HEK293 (cell line): Measurements from ENCODE around the gene PGPEP1.

Source experiments
- CTCF ChIA-PET: fragments of 350-600 bp; formaldehyde crosslinking; extraction: SDS; loops from one replicate; lab custom pipeline; 2021; ENCODE audit warnings: antibody characterized with exemption; lab: Yijun Ruan, JAX
- POLR2A ChIA-PET: fragments of 300-600 bp; formaldehyde crosslinking; extraction: SDS; loops from one replicate; lab custom pipeline; 2020; ENCODE audit warnings: antibody characterized with exemption, inconsistent platforms; lab: Yijun Ruan, JAX
- H3K27ac ChIP-seq: fragments of 200-500 bp; sonication (Bioruptor generic); 2 replicates; pipeline ENCODE4 v1.5.1; 2014; ENCODE audit warnings: low read depth, low read length, control low read depth, inconsistent platforms; ENCODE audit errors: extremely low read depth
- H3K36me3 ChIP-seq, 2 experiments: fragments of 200-500 bp in 1 of 2; sonication (Bioruptor generic) in 1 of 2; 1 replicate in 1 of 2; 2 replicates in 1 of 2; pipeline ENCODE4 v1.5.1; 2014 to 2017; ENCODE audit warnings: inconsistent platforms in 2 of 2, low read length in 2 of 2; ENCODE audit not compliant: control insufficient read depth in 2 of 2, insufficient read depth in 1 of 2
- H3K4me1 ChIP-seq: fragments of 200-500 bp; sonication (Bioruptor generic); 2 replicates; pipeline ENCODE4 v1.5.1; 2014; ENCODE audit warnings: mild to moderate bottlenecking, low read length, inconsistent platforms; ENCODE audit not compliant: control insufficient read depth, insufficient read depth
- H3K4me3 ChIP-seq: 2 replicates; pipeline ENCODE4 v1.5.1; 2011; ENCODE audit warnings: low read depth, mild to moderate bottlenecking, control low read depth, low read length, moderate library complexity
- H3K9me3 ChIP-seq: fragments of 200-500 bp; sonication (Bioruptor generic); 2 replicates; pipeline ENCODE4 v1.5.1; 2014; ENCODE audit warnings: low read depth, low read length, inconsistent platforms; ENCODE audit not compliant: control insufficient read depth, insufficient read depth
- BCL6B ChIP-seq: fragments of 450-650 bp; formaldehyde crosslinking; IDR thresholded peaks from 2 replicates; pipeline ENCODE4 v1.5.1; 2017; ENCODE audit warnings: missing biosample characterization, missing genetic modification characterization
- GLI4 ChIP-seq: fragments of 450-650 bp; formaldehyde crosslinking; IDR thresholded peaks from 2 replicates; pipeline ENCODE4 v1.5.1; 2016; ENCODE audit warnings: missing biosample characterization, missing genetic modification characterization
- GLIS1 ChIP-seq: fragments of 450-650 bp; formaldehyde crosslinking; IDR thresholded peaks from 2 replicates; pipeline ENCODE4 v1.5.1; 2016; ENCODE audit warnings: missing biosample characterization, missing genetic modification characterization
- GLIS2 ChIP-seq: fragments of 450-650 bp; formaldehyde crosslinking; IDR thresholded peaks from 2 replicates; pipeline ENCODE4 v1.5.1; 2016; ENCODE audit warnings: missing biosample characterization, missing genetic modification characterization
- IKZF3 ChIP-seq: fragments of 450-650 bp; IDR thresholded peaks from 2 replicates; pipeline ENCODE4 v1.5.0; 2018; ENCODE audit warnings: missing biosample characterization, mild to moderate bottlenecking, missing genetic modification characterization, moderate library complexity
- KLF16 ChIP-seq: fragments of 450-650 bp; formaldehyde crosslinking; IDR thresholded peaks from 2 replicates; pipeline ENCODE4 v1.5.1; 2017; ENCODE audit warnings: missing biosample characterization, missing genetic modification characterization
- KLF8 ChIP-seq: fragments of 450-650 bp; formaldehyde crosslinking; IDR thresholded peaks from 2 replicates; pipeline ENCODE4 v1.5.1; 2016; ENCODE audit warnings: missing biosample characterization, missing genetic modification characterization
- MEIS1 ChIP-seq: sonication (generic); formaldehyde crosslinking; IDR thresholded peaks from 2 replicates; pipeline ENCODE4 v1.8.1; 2022; ENCODE audit warnings: missing genetic modification reagents, mild to moderate bottlenecking, borderline replicate concordance
- OSR2 ChIP-seq: fragments of 450-650 bp; formaldehyde crosslinking; IDR thresholded peaks from 2 replicates; pipeline ENCODE4 v1.5.1; 2016; ENCODE audit warnings: missing biosample characterization, missing genetic modification characterization
- PRDM2 ChIP-seq: fragments of 450-650 bp; formaldehyde crosslinking; IDR thresholded peaks from 2 replicates; pipeline ENCODE4 v1.5.1; 2016; ENCODE audit warnings: missing biosample characterization, missing genetic modification characterization, borderline replicate concordance
- ZNF10 ChIP-seq: fragments of 450-650 bp; formaldehyde crosslinking; IDR thresholded peaks from 2 replicates; pipeline ENCODE4 v1.5.1; 2017; ENCODE audit warnings: missing biosample characterization, missing genetic modification characterization
- ZNF140 ChIP-seq: fragments of 450-650 bp; formaldehyde crosslinking; IDR thresholded peaks from 2 replicates; pipeline ENCODE4 v1.5.1; 2016; ENCODE audit warnings: missing biosample characterization, missing genetic modification characterization
- ZNF324 ChIP-seq: fragments of 450-650 bp; formaldehyde crosslinking; IDR thresholded peaks from 2 replicates; pipeline ENCODE4 v1.5.1; 2016; ENCODE audit warnings: missing biosample characterization, missing genetic modification characterization
- ZNF404 ChIP-seq: fragments of 450-650 bp; formaldehyde crosslinking; IDR thresholded peaks from 2 replicates; pipeline ENCODE4 v1.5.1; 2017; ENCODE audit warnings: missing biosample characterization, missing genetic modification characterization
- ZNF433 ChIP-seq: fragments of 450-650 bp; formaldehyde crosslinking; IDR thresholded peaks from 2 replicates; pipeline ENCODE4 v1.5.1; 2016; ENCODE audit warnings: missing biosample characterization, missing genetic modification characterization, low read depth
- ZNF521 ChIP-seq: fragments of 450-650 bp; formaldehyde crosslinking; IDR thresholded peaks from 2 replicates; pipeline ENCODE4 v1.5.1; 2017; ENCODE audit warnings: missing biosample characterization, mild to moderate bottlenecking, missing genetic modification characterization
- ZNF544 ChIP-seq: fragments of 450-650 bp; formaldehyde crosslinking; IDR thresholded peaks from 2 replicates; pipeline ENCODE4 v1.5.0; 2017; ENCODE audit warnings: missing biosample characterization, missing genetic modification characterization
- ZNF548 ChIP-seq: fragments of 450-650 bp; formaldehyde crosslinking; IDR thresholded peaks from 2 replicates; pipeline ENCODE4 v1.5.1; 2016; ENCODE audit warnings: missing biosample characterization, missing genetic modification characterization
- ZNF664 ChIP-seq: fragments of 450-650 bp; formaldehyde crosslinking; IDR thresholded peaks from 2 replicates; pipeline ENCODE4 v1.5.1; 2016; ENCODE audit warnings: missing biosample characterization, missing genetic modification characterization
- ZNF707 ChIP-seq: fragments of 450-650 bp; formaldehyde crosslinking; IDR thresholded peaks from 2 replicates; pipeline ENCODE4 v1.5.1; 2016; ENCODE audit warnings: missing biosample characterization, missing genetic modification characterization
- TF ChIP-seq, protein P1 (sequence below): fragments of 450-650 bp; formaldehyde crosslinking; IDR thresholded peaks from 2 replicates; pipeline ENCODE4 v1.5.1; 2016; ENCODE audit warnings: missing biosample characterization, missing genetic modification characterization
- TF ChIP-seq, protein P2 (sequence below): fragments of 450-650 bp; formaldehyde crosslinking; IDR thresholded peaks from 2 replicates; pipeline ENCODE4 v1.5.1; 2016; ENCODE audit warnings: missing biosample characterization, missing genetic modification characterization
- TF ChIP-seq, protein P3 (sequence below): fragments of 450-650 bp; formaldehyde crosslinking; IDR thresholded peaks from 2 replicates; pipeline ENCODE4 v1.5.1; 2016; ENCODE audit warnings: missing biosample characterization, missing genetic modification characterization

PGPEP1 gene

GRCh38 chr19:18406749-18407148 lies 66.4 kb downstream of the PGPEP1 start:
- Histone ChIP-seq H3K27ac (no peak overlapping the region), H3K4me1 (no peaks in the 10 kb centered on the region), H3K36me3 (no peaks in the 10 kb centered on the region), H3K4me3 (no peak overlapping the region), H3K9me3 (no peaks in the 10 kb centered on the region)
- no peak for TF ChIP-seq KLF8 (tag by site-specific recombination)
- CTCF ChIA-PET, result interaction anchor here (1.1 to 2.7 kb wide), 6 partner anchors 16 to 127 kb away, joined by 4 to 14 read pairs (median 6); no protein-coding TSS in a partner anchor
- POLR2A ChIA-PET, result no interaction called here

- H3K9me3 ChIP-seq, result no peaks in the 10 kb centered on the region
- ChIA-PET POLR2A (no interaction called here), CTCF (interaction anchor here (0.9 to 1.3 kb wide), 2 partner anchors 59 to 132 kb away, joined by 3 to 4 read pairs; no protein-coding TSS in a partner anchor)
- H3K4me1 ChIP-seq, result no peaks in the 10 kb centered on the region
- no peaks in the 10 kb centered on the region for H3K36me3 ChIP-seq
- no peak overlapping the region for H3K27ac ChIP-seq
- no peak overlapping the region for H3K4me3 ChIP-seq
- no peak for TF ChIP-seq BCL6B (tag by site-specific recombination)
- no peak for TF ChIP-seq ZNF433 (tag by site-specific recombination)
- TF ChIP-seq IKZF3 (tag by site-specific recombination), result 0 out of 2 replicates have a peak, but pooled peaks have one; percentile 10
- TF ChIP-seq, protein P1, sequence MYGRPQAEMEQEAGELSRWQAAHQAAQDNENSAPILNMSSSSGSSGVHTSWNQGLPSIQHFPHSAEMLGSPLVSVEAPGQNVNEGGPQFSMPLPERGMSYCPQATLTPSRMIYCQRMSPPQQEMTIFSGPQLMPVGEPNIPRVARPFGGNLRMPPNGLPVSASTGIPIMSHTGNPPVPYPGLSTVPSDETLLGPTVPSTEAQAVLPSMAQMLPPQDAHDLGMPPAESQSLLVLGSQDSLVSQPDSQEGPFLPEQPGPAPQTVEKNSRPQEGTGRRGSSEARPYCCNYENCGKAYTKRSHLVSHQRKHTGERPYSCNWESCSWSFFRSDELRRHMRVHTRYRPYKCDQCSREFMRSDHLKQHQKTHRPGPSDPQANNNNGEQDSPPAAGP (tag by site-specific recombination), result no peak
- TF ChIP-seq ZNF707, result no peak
- no peak for TF ChIP-seq ZNF548 (tag by site-specific recombination)
- no peak for TF ChIP-seq PRDM2 (tag by site-specific recombination)
- TF ChIP-seq ZNF664, result no peak
- no peak for TF ChIP-seq ZNF521 (tag by site-specific recombination)
- no peak for TF ChIP-seq OSR2
- no peak for TF ChIP-seq ZNF10 (tag by site-specific recombination)
- TF ChIP-seq, protein P2, sequence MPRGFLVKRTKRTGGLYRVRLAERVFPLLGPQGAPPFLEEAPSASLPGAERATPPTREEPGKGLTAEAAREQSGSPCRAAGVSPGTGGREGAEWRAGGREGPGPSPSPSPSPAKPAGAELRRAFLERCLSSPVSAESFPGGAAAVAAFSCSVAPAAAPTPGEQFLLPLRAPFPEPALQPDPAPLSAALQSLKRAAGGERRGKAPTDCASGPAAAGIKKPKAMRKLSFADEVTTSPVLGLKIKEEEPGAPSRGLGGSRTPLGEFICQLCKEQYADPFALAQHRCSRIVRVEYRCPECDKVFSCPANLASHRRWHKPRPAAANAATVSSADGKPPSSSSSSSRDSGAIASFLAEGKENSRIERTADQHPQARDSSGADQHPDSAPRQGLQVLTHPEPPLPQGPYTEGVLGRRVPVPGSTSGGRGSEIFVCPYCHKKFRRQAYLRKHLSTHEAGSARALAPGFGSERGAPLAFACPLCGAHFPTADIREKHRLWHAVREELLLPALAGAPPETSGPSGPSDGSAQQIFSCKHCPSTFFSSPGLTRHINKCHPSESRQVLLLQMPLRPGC (tag by site-specific recombination), result no peak
- TF ChIP-seq GLI4, result no peak
- TF ChIP-seq KLF16 (tag by site-specific recombination), result no peak
- TF ChIP-seq ZNF404 (tag by site-specific recombination), result no peak
- no peak for TF ChIP-seq ZNF544
- peak; percentile 67 for TF ChIP-seq GLIS1
- no peak for TF ChIP-seq ZNF324 (tag by site-specific recombination)
- TF ChIP-seq ZNF140, result no peak
- TF ChIP-seq, protein P3, sequence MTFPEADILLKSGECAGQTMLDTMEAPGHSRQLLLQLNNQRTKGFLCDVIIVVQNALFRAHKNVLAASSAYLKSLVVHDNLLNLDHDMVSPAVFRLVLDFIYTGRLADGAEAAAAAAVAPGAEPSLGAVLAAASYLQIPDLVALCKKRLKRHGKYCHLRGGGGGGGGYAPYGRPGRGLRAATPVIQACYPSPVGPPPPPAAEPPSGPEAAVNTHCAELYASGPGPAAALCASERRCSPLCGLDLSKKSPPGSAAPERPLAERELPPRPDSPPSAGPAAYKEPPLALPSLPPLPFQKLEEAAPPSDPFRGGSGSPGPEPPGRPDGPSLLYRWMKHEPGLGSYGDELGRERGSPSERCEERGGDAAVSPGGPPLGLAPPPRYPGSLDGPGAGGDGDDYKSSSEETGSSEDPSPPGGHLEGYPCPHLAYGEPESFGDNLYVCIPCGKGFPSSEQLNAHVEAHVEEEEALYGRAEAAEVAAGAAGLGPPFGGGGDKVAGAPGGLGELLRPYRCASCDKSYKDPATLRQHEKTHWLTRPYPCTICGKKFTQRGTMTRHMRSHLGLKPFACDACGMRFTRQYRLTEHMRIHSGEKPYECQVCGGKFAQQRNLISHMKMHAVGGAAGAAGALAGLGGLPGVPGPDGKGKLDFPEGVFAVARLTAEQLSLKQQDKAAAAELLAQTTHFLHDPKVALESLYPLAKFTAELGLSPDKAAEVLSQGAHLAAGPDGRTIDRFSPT, result no peak
- peak; percentile 27; the same call in 1 of the 2 replicates for TF ChIP-seq GLIS2 (tag by site-specific recombination)
- TF ChIP-seq MEIS1 (CRISPR knock-in tag), result no peak
Observed at GRCh38 chr19:18408053-18408476, 67.7 kb downstream of the PGPEP1 start.
